ENCODE results near the gene GPR55.
"Not testable (repeated sequence)": the region's sequence is repeated elsewhere in the genome, so short reads cannot be mapped to it uniquely, and the experiment has no call there.

The GPR55 gene

DNA sequence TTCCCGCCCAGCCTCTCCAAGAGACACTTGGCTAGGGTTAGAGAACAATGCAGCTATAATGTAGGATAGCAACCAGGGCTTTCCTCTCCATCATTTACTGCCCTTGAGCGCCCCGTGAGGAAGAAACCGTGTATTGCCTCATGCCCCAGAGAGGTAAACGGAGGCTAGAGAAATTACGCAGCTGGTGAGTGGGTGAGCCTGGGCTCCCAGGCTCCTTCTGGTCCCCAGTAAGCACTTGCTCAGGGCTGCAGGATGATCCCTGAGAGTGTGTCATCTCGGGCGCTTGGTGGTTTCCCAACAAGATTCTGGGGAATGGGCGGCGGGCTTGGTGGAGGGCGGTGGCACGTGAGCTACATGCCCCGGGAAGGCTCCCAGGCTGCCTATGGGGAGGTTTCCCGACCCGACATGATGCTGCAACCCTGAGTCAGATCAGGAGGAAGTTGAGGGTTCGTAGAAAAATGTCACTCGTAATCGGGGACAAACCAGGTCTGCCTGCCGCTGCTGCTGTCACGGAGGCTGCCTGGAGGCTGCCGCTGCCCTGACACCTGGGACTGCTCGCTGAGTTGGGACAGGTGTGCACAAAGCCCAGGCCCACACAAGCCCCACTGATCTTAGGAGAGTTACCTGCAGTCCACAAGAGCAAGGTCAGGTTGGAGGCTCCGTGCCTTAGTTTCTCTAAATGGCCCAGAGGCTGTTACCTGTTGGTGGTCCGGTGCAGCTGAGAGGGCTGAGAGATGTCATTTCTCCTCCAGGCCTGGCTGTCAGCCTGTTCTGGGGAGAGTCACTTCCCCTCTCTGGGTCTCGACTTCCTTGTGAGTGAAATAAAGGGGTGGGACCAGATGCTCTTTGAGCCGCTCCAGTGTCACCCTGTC is at the start of gene GPR55:
TSS of gene GPR55 (minus strand) at position 773 of the 872 bp plus-strand sequence. CDS start 14,280 bp downstream, outside the sequence.
- peak; percentile 35 for DNase-seq

DNA sequence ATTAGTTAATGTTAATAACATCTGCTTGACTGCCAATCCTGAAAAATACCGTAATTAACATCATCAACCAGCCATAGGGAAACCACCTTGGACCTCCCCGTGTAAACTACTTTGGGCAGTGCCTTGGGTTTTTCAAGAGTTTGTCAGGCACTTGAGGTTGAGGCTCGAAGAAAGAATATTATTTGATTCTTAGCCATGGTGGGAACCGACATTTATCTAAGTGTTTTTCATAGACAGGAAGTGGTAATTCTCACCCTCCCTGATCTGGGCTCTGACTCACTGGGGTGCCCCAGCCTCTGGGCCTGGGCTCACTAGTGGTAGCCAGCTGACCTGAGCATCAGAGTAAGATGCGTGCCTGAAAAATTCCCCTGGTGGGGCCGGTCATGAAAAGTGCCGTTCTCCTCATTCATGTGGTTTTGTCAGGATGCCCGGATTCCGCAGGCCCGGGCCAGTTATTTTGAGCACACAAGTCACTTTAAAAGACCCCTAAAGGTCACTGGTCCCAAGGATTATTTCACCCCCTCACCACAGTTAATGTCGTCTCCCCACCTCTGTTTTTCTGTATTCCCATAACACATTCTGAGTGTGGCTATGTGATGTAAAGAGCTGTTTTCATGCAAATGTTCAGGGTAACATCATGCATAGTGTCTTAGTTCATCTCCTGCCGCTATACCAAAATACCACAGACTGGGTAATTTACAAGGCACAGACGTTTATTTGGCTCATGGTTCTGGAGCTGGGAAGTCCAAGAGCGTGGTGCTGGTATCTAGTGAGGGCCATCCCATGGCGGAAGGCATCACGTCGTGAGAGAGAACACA is 49.3 kb upstream of the GPR55 start:
- no peak for DNase-seq

- DNase-seq = no peak
Measured at GRCh38 chr2:230972046-230972445, 47.0 kb upstream of the GPR55 start.

DNA sequence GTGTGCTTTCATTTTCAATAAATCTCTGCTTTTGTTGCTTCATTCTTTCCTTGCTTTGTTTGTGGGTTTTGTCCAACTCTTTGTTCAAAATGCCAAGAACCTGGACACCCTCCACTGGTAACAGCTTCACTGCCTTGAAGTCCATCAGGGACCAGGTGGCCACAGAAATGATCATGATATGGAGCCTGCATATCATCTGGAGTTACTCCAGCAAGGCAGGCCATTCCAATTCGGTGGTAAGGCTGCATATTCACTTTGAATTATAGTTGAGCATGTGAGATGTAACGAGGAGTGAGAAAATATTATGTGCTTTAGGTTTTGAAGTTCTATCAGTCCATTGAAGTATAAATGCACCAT is 44.6 kb upstream of the GPR55 start:
- DNase-seq = no peak

GRCh38 chr2:230968921-230969658 is 44.0 kb upstream of the GPR55 start:
- DNase-seq = no peak

DNA sequence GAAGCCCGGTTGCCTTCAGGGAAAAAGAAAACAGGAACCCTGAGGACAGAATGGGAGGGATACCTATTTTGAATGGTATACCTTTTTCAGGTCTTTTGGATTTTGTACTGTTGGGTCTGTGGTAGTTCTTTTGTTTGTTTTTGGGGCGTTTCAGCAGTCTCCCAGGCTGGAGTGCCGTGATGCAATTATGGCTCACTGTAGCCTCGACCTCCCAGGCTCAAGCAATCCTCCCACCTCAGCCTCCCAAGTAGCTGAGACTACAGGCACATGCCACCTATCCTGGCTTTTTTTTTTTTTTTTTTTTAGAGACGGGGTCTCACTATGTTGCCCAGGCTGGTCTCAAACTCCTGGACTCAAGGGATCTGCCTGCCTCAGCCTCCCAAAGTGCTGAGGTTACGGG is 43.3 kb upstream of the GPR55 start:
- not testable (repeated sequence) for DNase-seq

GRCh38 chr2:230967113-230967512 is 42.1 kb upstream of the GPR55 start:
- DNase-seq = no peak

DNA sequence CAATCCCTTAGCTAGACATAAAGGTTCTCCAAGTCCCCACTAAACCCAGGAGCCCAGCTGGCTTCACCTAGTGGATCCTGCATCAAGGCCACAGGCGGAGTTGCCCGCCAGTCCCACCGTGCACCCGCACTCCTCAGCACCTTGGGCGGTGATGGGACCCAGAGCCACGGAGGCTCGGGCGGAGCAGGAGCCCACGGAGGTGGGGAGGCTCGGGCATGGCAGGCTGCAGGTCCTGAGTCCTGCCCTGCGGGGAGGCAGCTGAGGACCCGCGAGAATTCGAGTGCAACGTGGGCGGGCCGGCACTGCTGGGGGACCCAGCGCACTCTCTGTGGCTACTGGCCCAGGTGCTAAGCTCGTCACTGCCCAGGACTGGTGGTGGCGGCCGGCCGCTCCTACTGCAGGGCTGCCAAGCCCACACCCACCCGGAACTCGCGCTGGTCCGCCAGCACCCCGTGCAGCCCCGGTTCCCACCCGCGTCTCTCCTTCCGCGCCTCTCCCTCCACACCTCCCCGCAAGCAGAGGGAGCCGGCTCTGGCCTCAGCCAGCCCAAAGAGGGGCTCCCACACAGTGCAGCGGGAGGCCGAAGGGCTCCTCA is 39.2 kb upstream of the GPR55 start:
- DNase-seq = no peak

GRCh38 chr2:230961091-230961491 is 36.0 kb upstream of the GPR55 start:
- no peak for DNase-seq

DNA sequence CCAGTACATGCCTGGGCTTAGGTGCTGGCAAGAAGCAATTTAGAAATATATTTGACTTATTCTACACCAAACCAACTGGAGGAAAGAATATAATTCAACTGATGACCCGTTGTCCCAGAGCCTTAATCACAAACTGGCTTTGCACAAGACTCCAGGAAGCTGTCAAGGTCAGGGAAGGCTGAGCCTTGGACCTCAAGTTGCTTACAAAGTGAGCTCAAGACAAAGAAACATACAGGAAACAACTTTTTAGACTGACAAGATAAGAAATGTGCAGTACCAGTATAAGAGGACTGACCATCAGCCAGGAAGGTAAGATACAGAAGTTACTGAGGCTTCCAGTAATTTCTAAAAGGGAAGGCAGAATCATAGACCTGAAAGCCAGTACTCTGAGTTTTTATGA is 35.0 kb upstream of the GPR55 start:
- no peak for DNase-seq

GRCh38 chr2:230958820-230959756 is 34.0 kb upstream of the GPR55 start:
- no peak for DNase-seq

DNA sequence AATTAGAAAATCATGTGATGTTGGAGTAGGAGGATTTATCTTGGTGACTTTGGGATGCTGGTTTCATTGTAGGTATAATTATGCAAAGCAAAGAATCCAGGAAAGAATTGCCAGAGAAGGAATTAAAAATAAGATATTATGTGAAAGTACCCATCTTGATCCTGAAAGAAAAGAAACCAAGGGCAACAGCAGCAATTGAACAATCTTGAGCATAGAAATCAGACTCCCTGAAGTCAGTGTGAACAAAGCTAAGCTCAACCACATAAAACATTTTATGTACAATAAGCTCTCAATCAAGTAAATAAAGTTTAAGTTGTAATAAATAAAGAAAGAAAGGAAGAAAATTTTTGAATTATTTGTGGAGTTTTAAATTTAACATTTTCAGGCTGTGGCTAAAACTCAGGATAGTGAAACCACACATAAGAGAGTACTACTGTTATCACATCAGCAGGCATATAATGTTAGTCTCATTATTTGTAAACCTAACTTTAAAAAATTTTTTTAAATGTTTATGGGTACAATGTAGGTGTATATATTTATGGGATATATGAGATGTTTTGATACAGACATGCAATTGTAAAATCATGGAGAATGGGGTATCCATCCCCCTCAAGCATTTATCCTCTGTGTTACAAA is 32.8 kb upstream of the GPR55 start:
- no peak for DNase-seq

DNA sequence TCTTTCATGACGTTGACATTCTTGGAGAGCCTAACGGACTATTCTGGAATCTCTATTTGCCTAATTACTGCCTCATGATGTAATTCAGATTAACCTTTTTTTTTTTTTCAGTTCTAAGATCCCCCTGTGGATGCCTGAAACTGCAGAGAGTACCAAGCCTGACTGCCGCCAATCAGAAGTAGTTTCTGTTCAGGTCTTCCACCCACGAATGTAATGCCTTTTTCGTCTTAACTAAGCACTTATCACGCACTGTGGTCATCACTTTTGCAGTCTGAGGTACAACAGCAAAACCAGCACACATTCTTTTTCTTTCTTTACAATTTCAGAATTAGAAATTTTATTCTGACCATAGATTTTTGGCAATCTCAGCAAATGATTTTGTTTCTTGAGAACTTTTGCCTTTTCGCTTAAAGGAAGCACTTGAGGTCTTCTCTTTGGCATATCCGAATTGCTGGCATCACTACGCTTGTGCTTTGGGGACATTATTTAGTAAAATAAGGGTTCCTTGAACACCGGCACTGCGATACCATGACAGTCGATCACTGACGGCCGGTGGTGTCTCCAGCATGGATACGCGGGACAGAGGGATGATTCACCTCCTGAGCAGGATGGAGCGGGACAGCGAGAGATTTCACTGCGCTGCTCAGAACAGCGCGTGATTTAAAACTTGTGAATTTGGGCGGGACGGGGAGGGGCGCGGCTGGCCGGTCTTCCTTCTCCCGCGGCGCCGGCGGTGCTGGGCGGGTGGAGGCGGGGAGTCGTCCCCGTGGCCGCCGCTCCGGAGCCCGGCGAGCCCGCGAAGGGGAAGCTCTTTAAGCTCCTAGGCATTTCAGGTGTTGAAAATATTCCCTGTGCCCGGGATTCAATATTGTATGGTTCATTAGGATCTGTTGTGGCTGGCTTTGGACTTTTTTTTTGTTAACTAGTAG is 32.0 kb upstream of the GPR55 start:
- no peak for DNase-seq

GRCh38 chr2:230955163-230955737 is 30.2 kb upstream of the GPR55 start:
- DNase-seq = no peak

DNA sequence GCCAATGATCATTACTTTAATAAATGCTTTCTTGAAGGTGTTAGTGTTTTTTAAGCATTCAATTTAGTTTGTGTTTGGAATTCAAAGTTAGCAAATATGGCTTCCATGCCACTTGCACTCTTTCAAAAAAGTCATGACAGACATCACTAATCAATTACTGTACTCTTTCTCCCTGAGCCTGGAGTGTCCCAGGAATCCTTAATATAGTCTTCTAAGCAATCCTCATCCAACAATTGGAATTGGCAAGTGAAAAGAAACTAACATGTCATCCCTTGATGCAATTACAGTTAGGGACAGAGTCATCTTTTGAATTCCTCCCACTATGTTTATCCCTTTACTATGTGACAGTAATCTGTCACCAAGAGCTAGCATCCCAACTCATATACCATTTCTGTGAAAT is 29.7 kb upstream of the GPR55 start:
- DNase-seq = no peak

GRCh38 chr2:230953845-230954244 is 28.8 kb upstream of the GPR55 start:
- peak; percentile 7 for DNase-seq

GRCh38 chr2:230952226-230952956 is 27.3 kb upstream of the GPR55 start:
- DNase-seq = no peak

DNA sequence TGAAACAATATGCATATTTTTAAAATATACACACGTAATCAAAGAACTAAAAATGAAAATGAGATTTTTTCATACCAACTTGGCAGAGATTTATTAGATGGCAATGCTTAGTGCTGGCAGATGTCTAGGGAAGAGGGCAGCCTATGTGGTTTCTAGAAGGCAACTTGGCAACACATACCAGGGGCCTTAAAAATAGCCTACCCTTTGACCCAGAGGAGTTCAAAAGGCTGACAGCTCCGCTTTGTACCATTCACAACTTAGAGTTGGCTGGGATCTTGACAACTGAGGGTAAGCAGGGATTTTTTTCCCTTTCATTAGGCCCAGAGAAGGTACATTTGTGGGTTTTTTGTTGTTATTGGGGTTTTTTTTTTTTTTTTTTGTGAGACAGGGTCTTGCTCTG is 26.4 kb upstream of the GPR55 start:
- DNase-seq = no peak

- no peak for DNase-seq
Measured at GRCh38 chr2:230950874-230951339, 25.9 kb upstream of the GPR55 start.
